Upper lobe of right lung (tissue), 1 donor: ENCODE results near the gene COL5A1. TPM values are rescaled to one million over a fixed set of nuclear protein-coding genes. Genes with fewer than 3 reads are reported as not detected.

Source experiments
- ATAC-seq: fragments of 200-7000 bp; cut with Tn5 transposase; one replicate; pipeline ENCODE4 v1.9.1; 2020; ENCODE audit warnings: mild to moderate bottlenecking, moderate library complexity
- DNase-seq: peaks from one replicate; pipeline ENCODE4 v3.0.0-alpha.2; 2020
- H3K27ac ChIP-seq: fragments of 200-600 bp; one replicate; pipeline ENCODE4 v1.8.0; 2022
- H3K27me3 ChIP-seq: fragments of 200-600 bp; one replicate; pipeline ENCODE4 v1.8.0; 2022; ENCODE audit warnings: mild to moderate bottlenecking
- H3K36me3 ChIP-seq: fragments of 200-600 bp; one replicate; pipeline ENCODE4 v1.8.0; 2022
- H3K4me1 ChIP-seq: fragments of 200-600 bp; one replicate; pipeline ENCODE4 v1.8.0; 2022
- H3K4me3 ChIP-seq: fragments of 200-600 bp; one replicate; pipeline ENCODE4 v1.8.0; 2022; ENCODE audit warnings: mild to moderate bottlenecking
- H3K9me3 ChIP-seq: fragments of 200-600 bp; one replicate; pipeline ENCODE4 v1.8.0; 2022
- intact Hi-C: fragments of 100-400 bp; cut with DNase I; formaldehyde crosslinking; loops from one replicate; pipeline ENCODE4 v1.11.0; 2022
- total RNA-seq: library from RNA; stranded (reverse); fragmentation: NEBNext Ultra II Directional; extraction: Animal tissue kit (Norgen Biotek cat#: 25700); gene quantifications from one replicate; pipeline ENCODE4 v1.2.1, GENCODE V29; 2021
- TF ChIP-seq, protein P1 (sequence below): fragments of 200-600 bp; IDR thresholded peaks from one replicate; pipeline ENCODE4 v1.8.0; 2022; ENCODE audit warnings: antibody characterized with exemption
- donor health status: DM: no; HTN: yes; CAD: no; lungs with severe emphysema.

Gene COL5A1
- total RNA-seq, 1 donor from 2014 or later, result 37.8 TPM

DNA sequence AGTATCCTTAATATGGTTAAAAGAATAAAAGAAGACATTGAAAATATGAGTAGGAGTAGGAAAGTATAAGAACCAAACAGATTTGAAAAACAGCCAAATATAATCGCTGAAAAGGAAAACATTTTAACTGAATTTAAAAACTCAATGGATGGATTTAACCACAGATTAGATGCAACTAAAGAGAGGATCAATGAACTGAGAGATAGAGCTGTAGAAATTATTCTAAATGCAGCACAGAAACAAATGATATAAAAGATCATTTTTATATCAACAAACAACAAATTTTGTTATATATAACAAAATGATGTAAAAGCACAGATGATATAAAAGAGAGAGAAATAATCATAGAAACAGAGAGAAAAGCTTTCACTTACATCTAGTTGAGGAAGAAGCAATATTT lies 29.3 kb upstream of the COL5A1 start:
- Histone ChIP-seq H3K27ac (no peak overlapping the region), H3K27me3 (no peaks in the 10 kb centered on the region), H3K36me3 (no peaks in the 10 kb centered on the region), H3K9me3 (no peaks in the 10 kb centered on the region), H3K4me1 (no peaks in the 10 kb centered on the region), H3K4me3 (no peak overlapping the region)
- TF ChIP-seq, protein P1, sequence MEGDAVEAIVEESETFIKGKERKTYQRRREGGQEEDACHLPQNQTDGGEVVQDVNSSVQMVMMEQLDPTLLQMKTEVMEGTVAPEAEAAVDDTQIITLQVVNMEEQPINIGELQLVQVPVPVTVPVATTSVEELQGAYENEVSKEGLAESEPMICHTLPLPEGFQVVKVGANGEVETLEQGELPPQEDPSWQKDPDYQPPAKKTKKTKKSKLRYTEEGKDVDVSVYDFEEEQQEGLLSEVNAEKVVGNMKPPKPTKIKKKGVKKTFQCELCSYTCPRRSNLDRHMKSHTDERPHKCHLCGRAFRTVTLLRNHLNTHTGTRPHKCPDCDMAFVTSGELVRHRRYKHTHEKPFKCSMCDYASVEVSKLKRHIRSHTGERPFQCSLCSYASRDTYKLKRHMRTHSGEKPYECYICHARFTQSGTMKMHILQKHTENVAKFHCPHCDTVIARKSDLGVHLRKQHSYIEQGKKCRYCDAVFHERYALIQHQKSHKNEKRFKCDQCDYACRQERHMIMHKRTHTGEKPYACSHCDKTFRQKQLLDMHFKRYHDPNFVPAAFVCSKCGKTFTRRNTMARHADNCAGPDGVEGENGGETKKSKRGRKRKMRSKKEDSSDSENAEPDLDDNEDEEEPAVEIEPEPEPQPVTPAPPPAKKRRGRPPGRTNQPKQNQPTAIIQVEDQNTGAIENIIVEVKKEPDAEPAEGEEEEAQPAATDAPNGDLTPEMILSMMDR, result no peak
- ATAC-seq, result no peak
- intact Hi-C loops, result no loop called here
- DNase-seq, result no peak

DNA sequence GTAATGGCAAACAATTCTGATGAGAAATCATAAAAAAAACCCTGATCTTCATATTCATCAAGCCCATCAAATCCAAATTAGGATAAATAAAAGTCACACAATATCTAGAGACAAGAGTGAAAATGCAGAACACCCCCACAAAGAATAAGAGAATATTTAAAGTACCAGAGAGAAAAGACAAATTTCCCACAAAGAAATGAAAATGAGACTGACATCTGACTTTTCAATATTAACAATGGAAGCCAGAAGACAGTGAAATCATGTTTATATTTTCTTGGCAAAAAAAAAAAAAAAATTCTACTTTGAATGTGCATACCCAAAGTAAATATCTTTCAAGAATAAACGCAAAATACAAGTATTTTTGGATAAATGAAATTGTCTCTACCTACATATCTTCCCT lies 28.9 kb upstream of the COL5A1 start:
- Histone ChIP-seq H3K4me1 (no peaks in the 10 kb centered on the region), H3K9me3 (no peaks in the 10 kb centered on the region), H3K36me3 (no peaks in the 10 kb centered on the region), H3K4me3 (no peak overlapping the region), H3K27ac (no peak overlapping the region), H3K27me3 (no peaks in the 10 kb centered on the region)
- TF ChIP-seq, protein P1, result no peak
- no peak for DNase-seq
- ATAC-seq, result no peak
- intact Hi-C loops, result no loop called here

DNA sequence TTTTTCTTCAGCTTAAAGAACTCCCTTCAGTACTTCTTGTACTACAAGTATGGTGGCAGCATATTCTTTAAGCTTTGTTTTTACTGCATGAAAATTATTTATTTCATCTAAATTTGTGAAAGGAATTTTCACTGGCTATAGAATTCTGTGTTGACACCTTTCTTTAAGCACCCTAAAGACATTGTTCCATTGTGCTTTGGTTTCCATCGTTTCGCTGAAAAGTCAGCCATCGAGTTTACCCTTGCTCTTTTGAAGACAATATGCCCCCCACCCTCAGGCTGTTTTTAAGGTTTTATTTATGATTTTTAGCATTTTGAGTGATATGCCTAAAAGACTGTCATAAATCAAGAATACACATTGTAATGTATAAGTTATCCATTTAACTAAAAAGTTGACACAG lies 27.3 kb upstream of the COL5A1 start:
- TF ChIP-seq, protein P1, result no peak
- no peaks in the 10 kb centered on the region for H3K27me3 ChIP-seq
- intact Hi-C loops, result no loop called here
- no peaks in the 10 kb centered on the region for H3K36me3 ChIP-seq
- H3K4me1 ChIP-seq, result no peaks in the 10 kb centered on the region
- H3K9me3 ChIP-seq, result no peaks in the 10 kb centered on the region
- ATAC-seq, result no peak
- H3K27ac ChIP-seq, result no peak overlapping the region
- H3K4me3 ChIP-seq, result no peak overlapping the region
- DNase-seq, result no peak

DNA sequence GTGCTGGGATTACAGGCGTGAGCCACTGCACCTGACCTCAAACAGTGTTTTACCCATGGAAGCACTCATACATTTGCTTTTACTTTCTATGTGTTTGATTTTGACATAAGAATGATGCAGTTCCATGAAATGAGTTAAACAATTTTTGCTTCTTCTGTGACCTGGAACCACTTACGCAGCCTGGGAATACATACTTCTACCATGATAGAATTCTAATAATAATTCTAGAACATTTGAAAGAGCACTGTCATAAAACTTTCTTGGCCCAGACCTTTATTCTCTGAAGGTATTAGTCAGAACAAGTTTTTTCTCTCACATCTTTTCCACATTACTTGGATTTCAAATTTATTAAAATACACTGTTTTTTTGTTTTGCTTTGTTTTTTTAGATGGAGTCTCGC lies 25.3 kb upstream of the COL5A1 start:
- TF ChIP-seq, protein P1, result no peak
- ATAC-seq, result no peak

DNA sequence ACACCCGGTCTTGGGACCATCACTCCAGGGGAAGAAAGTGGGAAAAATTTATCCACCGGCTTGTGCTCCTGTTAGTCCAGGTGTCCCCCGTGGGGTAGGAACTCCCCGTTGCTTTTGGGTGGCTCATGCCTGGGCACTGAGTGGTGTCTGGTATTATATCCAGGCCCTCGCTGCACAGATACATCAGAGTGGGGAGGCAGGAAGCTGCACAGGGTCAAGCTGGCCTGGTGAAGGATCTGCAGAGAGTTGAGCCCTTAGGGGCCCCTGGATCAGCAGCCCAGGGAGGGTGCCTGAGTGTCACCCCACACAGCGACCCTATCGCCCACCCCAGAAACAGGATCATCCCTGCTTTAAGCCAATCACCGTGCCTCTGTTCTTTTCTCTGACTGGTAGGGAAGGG lies 24.4 kb upstream of the COL5A1 start:
- Histone ChIP-seq H3K36me3 (no peaks in the 10 kb centered on the region), H3K27me3 (no peaks in the 10 kb centered on the region), H3K4me3 (no peak overlapping the region), H3K27ac (no peak overlapping the region), H3K4me1 (no peaks in the 10 kb centered on the region), H3K9me3 (no peaks in the 10 kb centered on the region)
- intact Hi-C loops, result no loop called here
- ATAC-seq (no peak), DNase-seq (peak; percentile 27)
- TF ChIP-seq, protein P1, result no peak

More for the DNA sequence above, 25.3 kb upstream of the COL5A1 start:
- Histone ChIP-seq H3K27ac (no peak overlapping the region), H3K4me3 (no peak overlapping the region), H3K4me1 (no peaks in the 10 kb centered on the region), H3K9me3 (no peaks in the 10 kb centered on the region), H3K36me3 (no peaks in the 10 kb centered on the region), H3K27me3 (no peaks in the 10 kb centered on the region)
- DNase-seq, result no peak
- intact Hi-C loops, result no loop called here

DNA sequence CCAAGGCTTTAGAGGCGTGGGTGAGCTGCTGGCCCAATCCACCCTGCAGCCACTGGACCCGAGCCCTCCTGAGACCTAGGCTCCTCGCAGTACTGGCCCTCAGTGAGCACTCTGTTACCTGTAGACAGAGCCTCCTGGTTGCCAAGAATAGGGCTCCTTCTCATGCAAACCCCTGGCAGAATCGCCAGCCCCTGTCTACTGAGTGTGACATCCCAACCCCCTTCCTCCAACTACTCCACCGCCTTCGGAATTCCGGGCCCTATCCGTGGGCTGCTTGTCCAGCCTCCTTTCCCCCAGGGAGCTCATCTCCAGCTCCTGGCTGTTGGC lies 23.8 kb upstream of the COL5A1 start:
- Histone ChIP-seq H3K36me3 (no peaks in the 10 kb centered on the region), H3K27me3 (no peaks in the 10 kb centered on the region), H3K4me3 (no peak overlapping the region), H3K27ac (no peak overlapping the region), H3K9me3 (no peaks in the 10 kb centered on the region), H3K4me1 (no peaks in the 10 kb centered on the region)
- intact Hi-C loops, result no loop called here
- DNase-seq (peak; percentile 41), ATAC-seq (no peak)
- TF ChIP-seq, protein P1, result no peak
